Stimulated activated CD8-positive, alpha-beta memory T cell treated with anti-CD3 and anti-CD28 coated beads, Interleukin-12 subunit alpha, Interleukin-12 subunit beta, amount 100 ng/mL, for 24 hours (primary cell): ENCODE results near the gene DLG5.
"Not testable (repeated sequence)": the region's sequence is repeated elsewhere in the genome, so short reads cannot be mapped to it uniquely, and the experiment has no call there.

Experiments
- DNase-seq: peaks from one replicate; pipeline ENCODE4 v3.0.0-alpha.2; 2020; ENCODE audit errors: extremely low read depth

Gene DLG5

GRCh38 chr10:77770081-77770867, 156.3 kb downstream of the DLG5 start:
- no peak for DNase-seq

GRCh38 chr10:77768039-77768438, 158.5 kb downstream of the DLG5 start:
- DNase-seq = no peak

- DNase-seq = no peak
Observed at GRCh38 chr10:77763453-77764430, 162.8 kb downstream of the DLG5 start.

- not testable (repeated sequence) for DNase-seq
Observed at GRCh38 chr10:77758406-77758805, 168.1 kb downstream of the DLG5 start.

DNA sequence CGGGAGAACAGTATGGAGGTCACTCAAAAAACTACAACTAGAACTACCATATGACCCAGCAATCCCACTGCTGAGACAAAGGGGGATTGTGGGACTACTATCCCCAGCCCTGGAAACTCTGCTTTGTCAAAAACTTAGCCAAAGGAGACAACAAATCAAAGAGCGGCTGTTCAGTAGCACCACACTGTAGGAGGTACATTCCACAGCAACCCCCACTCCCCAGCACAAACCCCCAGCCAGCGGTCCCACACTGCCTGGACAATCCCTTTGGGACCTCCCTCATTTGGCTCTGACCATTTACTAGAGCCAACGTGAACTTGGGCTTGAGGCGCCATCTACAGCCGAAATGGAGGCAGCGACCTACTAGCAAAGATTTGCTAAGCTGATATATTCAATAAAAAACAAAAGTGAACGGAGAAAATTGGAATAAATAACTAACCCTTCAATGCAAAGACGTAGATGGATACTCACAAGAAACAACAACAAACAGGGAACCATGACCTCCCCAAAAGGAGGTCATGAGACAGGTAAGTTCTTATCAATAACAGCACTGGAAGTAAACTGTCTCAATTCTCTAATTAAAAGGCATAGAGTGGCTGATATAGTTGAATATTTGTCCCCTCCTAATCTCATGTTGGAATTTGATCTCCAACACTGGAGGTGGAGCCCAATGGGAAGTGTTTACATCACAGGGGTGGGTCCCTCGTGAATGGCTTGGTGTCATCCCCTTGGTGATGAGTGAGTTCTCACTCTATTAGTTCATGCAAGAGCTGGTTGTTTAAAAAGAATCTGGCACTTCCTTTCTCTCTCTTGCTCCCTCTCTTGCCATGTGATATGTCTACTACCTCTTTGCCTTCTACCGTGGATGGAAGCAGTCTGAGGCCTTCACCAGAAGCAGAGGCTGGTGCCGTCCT, 170.0 kb downstream of the DLG5 start:
- no peak for DNase-seq

GRCh38 chr10:77746047-77746707, 180.4 kb downstream of the DLG5 start:
- DNase-seq = no peak

DNA sequence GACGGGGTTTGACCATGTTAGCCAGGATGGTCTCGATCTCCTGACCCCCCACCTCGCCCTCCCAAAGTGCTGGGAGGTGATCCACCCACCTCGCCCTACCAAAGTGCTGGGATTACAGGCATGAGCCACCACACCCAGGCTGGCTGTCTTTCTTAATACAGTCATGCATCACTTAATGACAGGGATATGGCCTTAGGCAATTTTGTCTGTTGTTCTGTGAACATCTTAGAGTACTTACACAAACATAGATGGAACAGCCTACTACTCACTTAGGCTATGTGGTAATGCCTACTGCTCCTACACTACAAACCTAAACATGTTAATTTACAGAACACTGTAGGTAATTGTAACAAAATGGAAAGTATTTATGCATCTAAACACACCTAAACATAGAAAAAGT, 182.3 kb downstream of the DLG5 start:
- no peak for DNase-seq

- no peak for DNase-seq
Observed at GRCh38 chr10:77742172-77742571, 184.4 kb downstream of the DLG5 start.

DNA sequence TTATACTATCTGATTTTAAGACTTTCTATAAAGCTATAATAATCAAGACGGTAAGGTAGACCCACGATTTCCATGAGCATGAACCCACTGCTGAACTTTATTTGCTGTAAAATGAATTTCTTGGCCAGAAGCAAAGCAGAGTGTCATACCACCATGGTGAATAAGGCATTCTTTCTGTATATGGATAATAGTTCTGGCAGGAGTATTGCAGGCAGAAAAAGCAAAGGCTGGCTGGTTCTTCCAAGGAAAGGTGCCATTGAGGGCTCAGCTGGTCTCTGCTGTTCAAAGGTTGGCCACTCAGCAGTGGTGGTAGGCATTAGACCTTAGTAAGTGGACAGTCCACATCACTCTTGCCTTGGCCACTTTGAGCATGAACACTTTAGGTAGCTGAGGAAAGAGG, 184.8 kb downstream of the DLG5 start:
- no peak for DNase-seq
